GM21619 (cell line): ENCODE measurements around the gene ZMYM1.
"Not testable (repeated sequence)": the region's sequence is repeated elsewhere in the genome, so short reads cannot be mapped to it uniquely, and the experiment has no call there.

Experiments used
- ATAC-seq: cut with Tn5 transposase; IDR thresholded peaks from one replicate; pipeline ENCODE4 v1.9.1; 2021; ENCODE audit not compliant: unreplicated experiment

ZMYM1 gene

GRCh38 chr1:35079003-35079930 is at the start of gene ZMYM1:
ZMYM1 (plus strand) TSS chr1:35079385; CDS start chr1:35093988, 14,603 bp downstream.
- peak; percentile 98 for ATAC-seq

DNA sequence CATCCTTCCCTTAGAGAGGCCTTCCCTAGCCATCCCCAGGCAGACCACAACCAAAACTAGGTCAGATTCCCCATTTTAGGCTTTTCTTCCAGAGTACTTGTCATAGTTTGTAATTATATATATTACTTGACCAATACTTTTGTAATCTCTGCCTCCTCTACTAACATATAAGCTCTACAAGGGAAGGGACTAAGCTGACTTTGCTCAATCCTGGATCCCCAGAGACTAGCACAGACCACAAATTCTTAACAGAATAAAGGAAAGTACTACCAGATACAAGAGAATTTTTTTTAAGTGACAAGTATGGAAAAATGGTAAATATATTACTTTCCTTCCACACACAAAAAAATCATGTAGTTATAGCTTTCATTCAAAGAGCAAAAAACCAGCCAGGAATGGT is 49.4 kb upstream of the ZMYM1 start:
- no peak for ATAC-seq

- no peak for ATAC-seq
These were observed 48.8 kb upstream of the ZMYM1 start for GRCh38 chr1:35030338-35030737.

- peak; percentile 29 for ATAC-seq
These were observed 48.3 kb upstream of the ZMYM1 start for GRCh38 chr1:35030756-35031446.

DNA sequence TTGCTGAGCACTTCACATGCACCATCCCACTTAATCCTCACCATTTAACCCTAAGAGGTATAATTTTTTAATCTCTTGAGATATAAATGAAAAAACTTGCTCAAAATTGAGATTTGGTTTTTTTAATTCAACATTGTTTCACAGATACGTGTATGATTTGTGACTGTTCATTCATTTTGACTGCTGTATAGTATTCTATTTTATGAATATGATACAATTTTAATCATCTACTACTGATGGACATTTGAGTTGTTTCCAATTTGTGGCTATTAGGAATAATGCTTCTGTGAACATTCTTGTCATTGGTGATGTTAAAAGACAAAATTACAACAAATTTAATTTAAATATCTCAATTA is 46.8 kb upstream of the ZMYM1 start:
- no peak for ATAC-seq

DNA sequence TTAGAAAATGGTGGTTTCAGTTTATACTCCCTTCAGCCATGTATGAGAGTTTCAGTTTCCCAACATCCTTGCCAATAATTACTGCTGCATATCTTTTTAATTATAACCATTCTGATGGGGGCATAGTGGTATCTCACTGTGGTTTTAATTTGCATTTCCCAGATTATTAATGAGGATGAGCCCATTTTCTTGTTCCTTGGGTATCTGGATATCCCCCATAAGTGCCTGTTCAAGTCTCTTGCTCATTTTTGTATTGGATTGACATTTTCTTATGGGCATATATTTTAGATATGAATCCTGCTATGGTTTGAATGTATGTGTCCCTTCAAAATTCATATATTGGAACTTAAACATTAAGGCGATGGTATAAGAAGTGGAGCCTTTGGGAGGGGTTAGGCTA is 45.8 kb upstream of the ZMYM1 start:
- ATAC-seq: no peak

DNA sequence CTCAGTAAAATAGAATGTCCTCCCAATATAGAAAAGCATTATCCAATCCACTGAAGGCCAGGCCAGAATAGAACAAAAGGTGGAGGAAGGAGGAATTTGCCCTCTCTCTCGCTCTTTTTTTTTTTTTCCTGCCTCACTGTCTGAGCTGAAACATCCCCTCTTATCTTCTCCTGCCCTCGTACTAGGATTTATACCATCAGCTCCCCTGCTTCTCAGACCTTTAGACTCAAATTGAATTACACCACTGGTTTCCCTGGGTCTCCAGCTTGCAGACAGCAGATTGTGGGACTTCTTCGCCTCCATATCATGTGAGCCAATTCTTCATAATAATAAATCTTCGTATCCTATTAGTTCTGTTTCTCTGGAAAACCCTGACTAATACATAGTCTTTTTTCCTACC is 42.6 kb upstream of the ZMYM1 start:
- ATAC-seq: no peak

GRCh38 chr1:35037206-35037605 is 42.0 kb upstream of the ZMYM1 start:
- ATAC-seq: no peak

- ATAC-seq: no peak
These were observed 40.5 kb upstream of the ZMYM1 start for GRCh38 chr1:35038723-35039122.

- ATAC-seq: no peak
These were observed 35.7 kb upstream of the ZMYM1 start for GRCh38 chr1:35043498-35043897.

GRCh38 chr1:35044431-35044830 is 34.8 kb upstream of the ZMYM1 start:
- no peak for ATAC-seq

DNA sequence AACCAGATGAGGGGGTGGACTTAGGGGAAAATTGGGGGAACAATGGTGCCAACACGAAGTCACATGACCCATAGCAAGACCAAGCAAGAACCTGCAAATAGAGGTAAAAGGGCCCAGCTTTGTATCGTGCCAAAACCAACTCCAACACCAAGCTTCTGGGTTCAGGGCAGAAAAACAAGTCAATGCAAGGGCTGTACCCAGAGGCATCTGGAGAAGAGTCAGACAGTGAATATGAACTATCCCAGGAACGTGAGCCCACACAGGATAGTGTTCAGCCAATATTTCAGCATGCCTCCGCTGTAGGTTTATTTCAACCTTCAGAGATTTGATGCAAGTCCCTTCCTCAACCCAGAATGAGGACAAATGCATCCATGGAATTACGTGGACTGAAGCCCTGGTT is 32.5 kb upstream of the ZMYM1 start:
- no peak for ATAC-seq

GRCh38 chr1:35047188-35047858 is 31.9 kb upstream of the ZMYM1 start:
- no peak for ATAC-seq

DNA sequence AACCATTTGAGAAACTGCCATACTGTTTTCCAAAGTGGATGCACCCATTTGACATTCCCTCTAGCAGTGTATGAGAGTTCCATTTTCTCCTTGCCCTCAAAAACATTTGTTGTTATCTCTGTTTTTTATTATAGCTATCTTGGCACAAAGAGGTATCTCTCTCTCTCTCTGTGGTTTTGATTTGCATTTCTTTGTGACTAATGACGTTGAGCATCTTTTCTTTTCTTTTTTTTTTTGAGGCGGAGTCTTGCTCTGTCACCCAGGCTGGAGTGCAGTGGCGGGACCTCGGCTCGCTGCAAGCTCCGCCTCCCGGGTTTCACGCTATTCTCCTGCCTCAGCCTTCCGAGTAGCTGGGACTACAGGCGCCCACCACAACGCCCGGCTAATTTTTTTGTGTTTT is 30.1 kb upstream of the ZMYM1 start:
- no peak for ATAC-seq

- ATAC-seq: no peak
These were observed 25.8 kb upstream of the ZMYM1 start for GRCh38 chr1:35053433-35053832.

GRCh38 chr1:35054282-35054681 is 24.9 kb upstream of the ZMYM1 start:
- ATAC-seq: not testable (repeated sequence)

- not testable (repeated sequence) for ATAC-seq
These were observed 20.9 kb upstream of the ZMYM1 start for GRCh38 chr1:35058321-35058720.

- no peak for ATAC-seq
These were observed 20.2 kb upstream of the ZMYM1 start for GRCh38 chr1:35058988-35059387.

DNA sequence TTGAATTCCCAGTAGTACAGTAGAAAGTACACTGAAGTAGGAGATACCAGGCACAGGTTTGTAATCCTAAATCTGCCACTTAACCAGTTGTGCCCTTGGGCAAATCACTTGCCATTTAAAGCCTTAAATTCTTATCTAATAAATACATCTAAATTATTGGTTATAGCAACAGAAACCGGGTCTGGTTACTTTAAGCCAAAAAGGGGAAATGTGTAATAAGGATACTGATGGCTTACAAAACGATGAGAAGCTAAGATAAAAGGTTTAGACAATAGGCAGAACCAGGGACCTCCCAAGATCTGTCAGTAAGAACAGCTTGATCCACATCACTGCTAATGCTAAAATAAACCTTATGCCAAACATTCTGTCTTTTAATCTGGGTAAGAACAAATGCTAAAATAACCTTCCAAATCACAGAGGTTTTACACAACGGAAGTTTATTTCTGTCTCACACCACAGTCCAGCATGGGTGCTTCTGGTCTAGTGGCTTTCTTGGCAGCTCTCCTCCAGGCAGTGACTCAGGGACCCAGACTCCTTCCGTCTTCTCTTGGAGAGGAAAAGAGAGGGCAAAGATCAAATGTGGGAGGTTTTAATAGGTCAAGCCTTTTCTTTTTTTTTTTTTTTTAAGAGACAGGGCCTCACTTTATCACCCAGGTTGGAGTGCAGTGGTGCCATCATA is 16.5 kb upstream of the ZMYM1 start:
- ATAC-seq: no peak

DNA sequence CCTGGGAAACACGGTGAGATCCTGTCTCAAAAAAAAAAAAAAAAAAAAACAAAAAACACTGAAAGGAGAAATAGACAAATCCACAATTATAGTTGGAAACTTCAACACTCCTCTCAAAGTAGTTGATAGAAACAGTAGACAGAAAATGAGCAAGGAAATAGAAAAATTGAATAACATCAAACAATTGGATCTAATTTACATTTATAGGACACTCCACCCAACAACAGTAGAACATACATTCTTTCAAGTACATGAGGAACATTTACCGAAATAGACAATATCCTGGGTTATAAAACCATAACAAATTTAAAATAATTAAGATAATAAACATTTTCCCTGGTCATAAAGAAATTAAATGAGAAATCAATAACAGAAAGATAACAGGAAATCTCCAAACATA is 14.9 kb upstream of the ZMYM1 start:
- ATAC-seq: no peak

DNA sequence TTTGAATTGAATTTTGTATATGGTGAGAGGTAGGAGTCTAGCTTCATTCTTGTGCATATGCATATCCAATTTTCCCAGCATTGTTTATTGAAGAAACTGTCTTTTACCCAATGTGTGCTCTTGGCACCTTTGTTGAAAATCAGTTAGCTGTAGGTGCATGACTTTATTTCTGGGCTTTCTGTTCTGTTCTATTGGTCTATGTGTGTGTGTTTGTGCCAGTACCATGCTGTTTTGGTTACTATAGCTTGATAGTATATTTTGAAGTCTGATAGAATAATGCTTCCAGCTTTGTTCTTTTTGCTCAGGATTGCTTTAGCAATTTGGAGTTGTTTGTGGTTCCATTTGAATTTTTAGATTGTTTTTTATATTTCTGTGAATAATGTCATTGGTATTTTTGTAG is 9.4 kb upstream of the ZMYM1 start:
- no peak for ATAC-seq
